Astrocyte (in vitro differentiated cells and primary cell): ENCODE results near the gene TMTC2.

Experiments used
- CTCF ChIP-seq: IDR thresholded peaks from 2 replicates; pipeline ENCODE4 v1.5.1; 2011; ENCODE audit warnings: low read depth, mild to moderate bottlenecking, inconsistent platforms, low read length, moderate library complexity; ENCODE audit not compliant: insufficient read depth
- EZH2 ChIP-seq: IDR thresholded peaks from 2 replicates; pipeline ENCODE4 v1.6.1; 2012; ENCODE audit warnings: mild to moderate bottlenecking, low read length, inconsistent platforms; ENCODE audit not compliant: insufficient read depth

GRCh38 chr12:82655751-82656150, 31.0 kb upstream of the TMTC2 start:
- no peak for TF ChIP-seq CTCF
- no peak for TF ChIP-seq EZH2
